SJSA1 (cell line): ENCODE measurements around the gene KIF11. TPM values are rescaled to one million over a fixed set of nuclear protein-coding genes. Genes with fewer than 3 reads are reported as not detected.
"Not testable (repeated sequence)": the region's sequence is repeated elsewhere in the genome, so short reads cannot be mapped to it uniquely, and the experiment has no call there.

Experiments used
- DNase-seq, 2 experiments: peaks; one replicate each; pipeline ENCODE4 v3.0.0-alpha.2; 2015 to 2020; ENCODE audit warnings: low spot score in 2 of 2, low read depth in 1 of 2
- H3K27ac ChIP-seq: fragments of 250-450 bp; sonication (Bioruptor Pico); 2 replicates; pipeline ENCODE4 v1.5.1; 2020; ENCODE audit warnings: mild to moderate bottlenecking, moderate library complexity
- H3K27me3 ChIP-seq: fragments of 250-450 bp; sonication (Bioruptor Pico); replicated peaks from 2 replicates; pipeline ENCODE4 v1.5.1; 2020; ENCODE audit warnings: mild to moderate bottlenecking, moderate library complexity
- H3K36me3 ChIP-seq: fragments of 250-450 bp; sonication (Bioruptor Pico); 2 replicates; pipeline ENCODE4 v1.5.1; 2020; ENCODE audit warnings: mild to moderate bottlenecking
- H3K4me1 ChIP-seq: fragments of 250-450 bp; sonication (Bioruptor Pico); replicated peaks from 2 replicates; pipeline ENCODE4 v1.6.1; 2021; ENCODE audit warnings: mild to moderate bottlenecking
- H3K4me3 ChIP-seq: fragments of 250-450 bp; sonication (Bioruptor Pico); 2 replicates; pipeline ENCODE4 v1.5.1; 2020; ENCODE audit warnings: mild to moderate bottlenecking
- H3K9me3 ChIP-seq: fragments of 250-450 bp; sonication (Bioruptor Pico); replicated peaks from 2 replicates; pipeline ENCODE4 v1.5.1; 2020; ENCODE audit warnings: mild to moderate bottlenecking
- total RNA-seq: library from RNA; depleted of rRNA; stranded (reverse); fragments of >200 nt; shearing (Covaris generic); gene quantifications from 2 replicates; pipeline ENCODE4 v1.2.3, GENCODE V29; 2014

KIF11 gene
- total RNA-seq, 1 experiment from 2014 or later = 93.0 TPM

DNA sequence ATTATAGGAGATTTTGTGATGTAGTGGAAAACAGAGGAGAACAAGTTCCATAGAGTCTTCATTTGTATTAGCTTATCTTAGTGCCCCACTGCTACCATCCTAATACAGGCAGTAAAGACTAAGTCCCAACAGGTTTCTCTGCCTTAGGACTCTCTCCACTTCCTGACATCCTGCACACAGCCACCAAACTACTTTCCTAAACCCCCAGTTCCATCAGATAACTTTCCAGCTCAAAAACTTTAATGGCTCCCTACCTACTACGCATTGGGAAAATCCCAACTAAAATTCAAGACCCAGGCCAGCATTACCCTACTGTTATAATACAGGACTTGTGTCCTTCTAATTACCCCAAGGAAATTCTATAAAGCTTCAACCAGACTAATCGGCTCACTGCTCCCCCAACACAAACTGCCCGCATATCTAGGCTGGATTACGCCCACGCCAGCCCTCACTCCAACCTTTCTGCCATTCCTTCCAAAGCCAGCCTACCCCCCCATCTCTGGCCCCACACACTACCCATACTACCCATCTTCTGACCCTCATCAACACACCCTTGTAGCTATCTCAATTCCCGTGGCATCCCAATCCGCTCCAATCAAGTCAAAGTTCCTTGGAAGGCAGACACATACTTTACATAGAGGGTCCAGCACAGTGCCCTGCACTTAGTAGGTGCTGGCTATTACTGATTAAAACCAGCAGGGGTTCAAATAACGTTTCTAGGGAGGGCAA is 20.4 kb upstream of the KIF11 start:
- Histone ChIP-seq H3K4me3 (peak overlapping the region; percentile 84), H3K36me3 (peaks cover 41% of the 10 kb centered on the region)
- no peak for DNase-seq

DNA sequence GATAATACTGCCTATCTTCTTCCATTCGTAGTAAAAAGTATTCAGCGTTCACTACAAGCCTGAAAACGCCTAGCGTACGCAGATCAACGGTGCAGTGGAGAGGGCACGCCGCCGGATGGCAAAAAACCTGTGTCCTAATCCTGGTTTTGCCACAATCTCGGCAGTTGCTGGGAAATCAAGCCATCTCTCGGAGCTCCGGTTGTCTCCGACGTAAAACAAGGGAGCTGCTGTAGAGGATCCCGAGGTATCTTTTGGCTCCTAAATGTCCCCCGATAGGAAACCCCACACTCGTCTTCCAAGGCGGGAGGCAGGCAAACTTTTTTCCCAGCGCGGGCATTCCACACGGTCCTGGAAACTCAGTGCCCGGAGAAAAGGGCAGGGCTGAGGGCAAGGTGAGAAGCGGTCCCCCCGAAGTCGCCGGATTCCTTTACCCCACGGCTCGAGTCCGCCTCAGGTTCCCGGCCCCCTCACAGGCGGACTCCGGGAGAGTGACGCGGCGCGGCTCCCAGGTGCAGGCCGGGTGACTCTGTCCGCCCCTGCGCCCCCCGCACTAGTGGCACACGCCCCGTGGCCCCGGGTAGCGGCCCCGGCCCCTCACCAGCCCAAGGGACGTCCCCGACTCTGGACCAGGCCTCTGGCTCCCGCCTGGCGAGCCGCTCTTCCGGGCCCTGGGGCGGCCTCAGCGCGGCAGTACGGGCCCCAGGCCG is 19.7 kb upstream of the KIF11 start:
- peak overlapping the region; percentile 84 for H3K4me3 ChIP-seq
- H3K4me1 ChIP-seq = peaks cover 30% of the 10 kb centered on the region
- no peaks in the 10 kb centered on the region for H3K27me3 ChIP-seq
- H3K36me3 ChIP-seq = peaks cover 40% of the 10 kb centered on the region
- H3K27ac ChIP-seq = peak overlapping the region; percentile 86
- peak in 1 of 2 experiments; percentile 61 for DNase-seq
- no peaks in the 10 kb centered on the region for H3K9me3 ChIP-seq

More for the DNA sequence above, 20.4 kb upstream of the KIF11 start:
- peak overlapping the region; percentile 86; the same call in 1 of the 2 replicates for H3K27ac ChIP-seq
- H3K9me3 ChIP-seq = no peaks in the 10 kb centered on the region
- peaks cover 37% of the 10 kb centered on the region for H3K4me1 ChIP-seq
- H3K27me3 ChIP-seq = no peaks in the 10 kb centered on the region

DNA sequence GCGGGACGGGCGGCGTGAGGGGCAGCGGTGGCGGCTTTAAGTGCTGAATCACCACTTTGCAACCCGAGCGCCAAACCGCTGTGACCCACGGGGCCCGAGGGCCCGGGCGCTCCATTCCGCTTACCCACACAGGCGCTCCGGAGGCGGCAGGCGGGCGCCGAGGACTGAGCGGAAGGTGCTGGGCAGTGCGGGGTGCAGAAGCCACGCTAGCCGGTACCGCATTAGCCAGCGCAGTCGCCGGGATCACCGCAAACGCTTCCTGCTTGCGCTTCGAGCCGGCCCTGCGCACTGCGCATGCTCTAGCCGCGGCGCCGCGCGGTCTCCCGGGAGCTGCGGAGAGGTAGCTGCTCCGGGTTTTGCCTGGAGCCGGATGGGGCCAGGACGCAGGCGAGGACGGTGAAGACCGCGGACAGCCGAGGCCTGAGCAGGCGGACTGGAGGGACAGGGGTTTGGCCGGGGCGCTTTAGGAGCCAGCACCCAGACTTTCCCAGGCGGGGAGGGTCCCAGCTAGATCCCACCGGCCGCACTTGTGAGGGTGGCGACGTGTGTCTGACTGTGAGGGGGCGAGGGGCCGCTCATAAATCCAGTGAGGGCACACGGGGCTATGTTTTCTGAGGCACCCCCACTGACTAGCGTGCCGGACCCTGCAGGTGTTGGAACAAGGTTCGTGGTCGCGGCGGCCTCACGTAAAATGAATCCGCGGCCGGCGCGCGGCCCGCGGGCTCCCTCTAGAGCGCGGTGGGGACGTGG is 19.0 kb upstream of the KIF11 start, which contains the start of gene IDE:
Gene IDE (minus strand): TSS at position 296 of the 750 bp plus-strand sequence. CDS start 74 bp downstream, at position 222.
- peaks cover 28% of the 10 kb centered on the region for H3K4me1 ChIP-seq
- H3K27ac ChIP-seq = peak within 1 kb of the TSS; percentile 86
- peaks cover 39% of the 10 kb centered on the region for H3K36me3 ChIP-seq
- H3K9me3 ChIP-seq = no peaks in the 10 kb centered on the region
- DNase-seq = peak; percentile 87 to 94
- no peaks in the 10 kb centered on the region for H3K27me3 ChIP-seq
- peak within 1 kb of the TSS; percentile 84 for H3K4me3 ChIP-seq

DNA sequence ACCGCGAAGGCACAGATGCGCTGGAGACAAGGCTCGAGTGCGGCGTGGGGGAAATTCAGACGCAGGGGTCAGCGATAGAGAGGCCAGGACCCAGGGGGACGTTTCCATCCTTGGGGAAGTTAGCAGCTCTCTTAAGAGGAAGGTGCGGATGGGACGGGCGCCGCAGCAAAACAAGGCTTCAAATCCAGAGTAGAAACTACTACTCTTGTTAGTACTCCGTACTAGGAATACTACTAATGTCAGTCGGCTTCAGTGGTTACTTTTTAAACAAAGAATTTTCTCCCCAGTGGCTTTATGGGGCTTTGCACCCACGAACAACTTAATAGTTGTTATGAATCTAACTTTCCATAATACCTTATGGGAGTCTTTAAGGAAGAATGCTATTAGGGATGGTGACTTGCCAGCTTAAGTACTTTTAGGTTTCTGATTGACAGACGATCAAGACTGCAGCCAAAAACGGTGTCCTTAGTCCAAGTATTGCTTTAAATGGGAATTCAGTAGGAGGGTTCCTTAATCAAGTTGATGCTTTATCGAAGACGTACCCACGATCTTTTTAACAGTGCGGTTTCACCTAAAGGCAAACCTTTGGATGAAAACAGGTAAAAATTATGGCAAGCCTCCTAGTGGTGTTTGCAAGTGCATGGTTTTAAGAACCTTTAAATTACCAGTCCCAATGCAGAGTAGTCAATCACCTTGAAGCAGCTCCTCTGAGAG is 18.2 kb upstream of the KIF11 start:
- no peak for DNase-seq
- peaks cover 31% of the 10 kb centered on the region for H3K36me3 ChIP-seq
- peak overlapping the region; percentile 86 for H3K27ac ChIP-seq
- H3K9me3 ChIP-seq = no peaks in the 10 kb centered on the region
- peak overlapping the region; percentile 84 for H3K4me3 ChIP-seq
- no peaks in the 10 kb centered on the region for H3K27me3 ChIP-seq
- H3K4me1 ChIP-seq = peaks cover 28% of the 10 kb centered on the region

DNA sequence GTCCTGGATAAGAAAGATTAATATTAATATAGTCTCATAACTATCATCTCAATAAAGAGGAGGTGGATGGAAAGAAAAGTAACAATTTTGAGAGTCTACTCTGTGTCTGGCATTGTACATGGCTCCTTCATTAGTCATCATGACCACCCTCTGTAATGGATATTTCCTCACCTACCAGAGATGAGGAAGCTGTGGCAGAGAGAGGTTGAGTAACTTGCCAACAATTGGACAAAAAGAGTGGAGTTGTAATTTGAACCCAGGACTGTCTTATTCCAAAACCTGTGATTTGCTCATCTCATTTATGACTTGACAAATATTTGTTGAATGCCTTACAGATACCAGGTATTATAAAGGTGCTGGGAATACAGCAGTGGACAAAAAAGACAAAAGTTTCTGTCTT is 17.0 kb upstream of the KIF11 start:
- Histone ChIP-seq H3K27ac (no peak overlapping the region), H3K36me3 (peaks cover 24% of the 10 kb centered on the region), H3K4me1 (peaks cover 28% of the 10 kb centered on the region), H3K9me3 (no peaks in the 10 kb centered on the region), H3K27me3 (no peaks in the 10 kb centered on the region), H3K4me3 (no peak overlapping the region)
- no peak for DNase-seq

DNA sequence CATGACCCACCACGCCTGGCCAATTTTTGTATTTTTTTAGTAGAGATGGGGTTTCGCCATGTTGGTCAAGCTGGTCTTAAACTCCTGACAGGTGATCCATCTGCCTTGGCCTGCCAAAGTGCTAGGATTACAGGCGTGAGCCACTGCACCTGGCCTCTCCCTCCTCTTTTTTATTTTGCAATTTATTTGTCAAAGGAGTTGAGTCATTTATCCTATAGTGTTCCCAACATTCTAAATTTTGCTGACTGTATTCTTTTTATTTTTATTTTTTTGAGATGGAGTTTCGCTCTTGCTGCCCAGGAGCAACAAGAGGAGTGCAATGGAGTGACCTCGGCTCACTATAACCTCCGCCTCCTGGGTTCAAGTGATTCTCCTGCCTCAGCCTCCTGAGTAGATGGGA is 10.6 kb upstream of the KIF11 start:
- H3K27me3 ChIP-seq, H3K4me1 ChIP-seq, DNase-seq, H3K9me3 ChIP-seq, H3K36me3 ChIP-seq, H3K27ac ChIP-seq, H3K4me3 ChIP-seq: not testable (repeated sequence)

DNA sequence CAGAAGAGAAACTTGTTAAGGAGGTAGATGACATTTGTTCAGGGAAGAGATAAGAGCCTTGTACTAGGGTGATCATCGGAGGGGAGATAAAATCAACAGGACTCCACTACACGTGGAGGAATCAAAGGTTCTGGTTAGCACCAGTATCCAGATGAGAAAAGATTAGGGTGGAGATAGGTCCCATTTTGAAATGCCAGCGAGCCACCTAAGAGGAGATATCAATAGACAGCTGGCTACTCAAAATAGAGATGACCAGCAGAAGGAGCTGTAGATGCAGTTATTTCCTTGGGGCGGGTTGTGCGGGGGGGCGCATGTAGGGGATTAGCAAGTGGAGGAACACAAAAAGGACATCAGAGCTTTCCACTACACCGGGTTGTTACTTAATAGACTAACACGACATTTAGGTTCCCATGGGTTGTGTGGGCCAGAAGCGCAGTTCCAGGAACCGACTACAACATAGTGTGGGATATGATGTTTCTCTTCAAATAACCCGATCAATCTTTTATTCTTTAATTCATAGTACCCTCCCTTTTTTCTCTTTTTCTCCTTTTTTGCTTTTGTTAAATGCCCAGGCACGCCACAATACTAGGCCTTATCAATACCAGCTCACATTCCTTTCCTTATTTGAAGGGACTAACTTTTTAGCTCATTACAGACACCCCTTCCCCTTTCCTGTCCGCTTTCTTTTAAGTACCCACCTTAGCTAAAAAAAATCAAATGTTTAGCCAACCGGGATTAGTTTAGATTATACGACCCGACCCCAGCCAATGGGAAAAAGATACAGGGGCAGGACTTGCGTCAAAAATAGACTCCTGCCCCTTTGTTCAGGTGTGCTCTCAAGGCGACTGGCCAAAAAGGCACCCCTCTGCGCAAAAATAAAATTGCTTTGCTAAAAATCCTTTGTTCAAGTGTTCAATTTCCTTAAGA is 2.0 kb upstream of the KIF11 start:
- H3K36me3 ChIP-seq = peaks cover 10% of the 10 kb centered on the region
- H3K4me1 ChIP-seq = peaks cover 26% of the 10 kb centered on the region
- DNase-seq = peak; percentile 60 to 72
- peak overlapping the region; percentile 67 for H3K4me3 ChIP-seq
- peak overlapping the region; percentile 95 for H3K27ac ChIP-seq
- no peaks in the 10 kb centered on the region for H3K27me3 ChIP-seq
- H3K9me3 ChIP-seq = no peaks in the 10 kb centered on the region

DNA sequence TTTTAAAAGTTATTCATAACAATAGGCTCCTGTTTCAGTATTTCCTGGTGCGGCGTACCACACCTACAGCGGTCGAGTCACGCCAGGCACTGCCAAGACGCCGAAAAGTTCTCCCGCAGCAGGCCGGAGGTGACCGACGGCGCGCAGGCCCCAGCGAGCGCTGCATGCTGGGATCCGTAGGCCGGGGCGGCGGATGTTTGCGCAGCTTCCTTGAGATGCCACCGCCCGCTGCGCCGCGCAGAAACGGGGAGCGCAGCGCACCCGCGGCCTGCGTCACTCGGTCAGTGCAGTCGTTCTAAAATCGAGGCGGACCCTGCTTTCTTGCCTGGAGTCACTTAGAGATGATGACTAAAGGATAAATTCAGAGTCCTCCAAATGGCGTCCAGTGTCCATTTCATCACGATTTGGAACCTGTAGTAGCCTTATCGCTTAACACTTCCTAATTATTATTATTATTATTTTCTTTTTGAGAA is 1.3 kb upstream of the KIF11 start:
- H3K9me3 ChIP-seq = no peaks in the 10 kb centered on the region
- peaks cover 10% of the 10 kb centered on the region for H3K36me3 ChIP-seq
- peaks cover 27% of the 10 kb centered on the region for H3K4me1 ChIP-seq
- no peaks in the 10 kb centered on the region for H3K27me3 ChIP-seq
- DNase-seq = peak; percentile 81 to 88
- peak overlapping the region; percentile 95 for H3K27ac ChIP-seq
- H3K4me3 ChIP-seq = peak overlapping the region; percentile 67

DNA sequence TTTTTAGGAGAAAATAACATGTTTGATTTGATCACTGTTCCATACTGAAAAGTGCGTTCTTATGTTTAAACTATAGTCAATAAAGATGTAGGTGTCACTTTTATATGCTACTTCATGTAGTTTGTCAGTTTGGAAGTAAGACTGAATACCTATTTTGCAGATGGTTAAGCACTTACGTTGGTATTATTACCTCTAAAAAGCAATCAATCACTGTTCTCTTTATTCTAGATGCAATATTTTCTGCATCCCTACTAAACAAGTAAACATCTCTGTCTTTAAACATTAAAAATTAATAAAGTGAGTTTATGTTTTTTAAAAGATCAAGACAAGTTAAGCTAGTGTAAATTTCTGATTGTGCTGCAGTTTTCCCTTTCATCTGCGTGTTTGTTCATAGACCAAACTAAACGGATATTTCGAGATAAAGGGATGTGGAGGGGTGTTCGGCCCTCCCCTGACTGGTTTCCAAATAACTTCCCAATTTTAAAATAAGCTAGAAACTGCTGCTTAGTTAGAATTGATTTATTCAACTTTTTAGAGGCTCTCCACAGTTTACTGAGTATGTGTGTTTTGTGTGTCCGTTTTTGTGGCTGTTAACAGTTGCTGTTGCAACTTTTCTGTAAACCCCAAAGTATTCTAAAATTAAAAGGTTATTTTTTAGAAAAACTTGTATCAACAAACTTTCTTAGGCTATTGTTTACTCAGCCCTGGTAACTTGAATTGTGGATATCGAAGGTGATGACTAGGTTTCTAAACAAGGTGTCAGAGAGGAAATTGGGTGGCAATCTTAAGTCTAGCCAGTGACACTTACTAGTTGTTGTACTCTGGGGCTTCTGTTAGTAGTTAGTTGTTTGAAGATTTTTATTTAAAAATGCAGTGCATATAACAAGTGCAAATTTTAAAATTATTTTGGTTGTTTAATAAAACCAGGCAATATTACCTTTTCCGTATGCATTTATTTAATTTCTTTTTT is 974 bp downstream of the KIF11 start:
- Histone ChIP-seq H3K27me3 (no peaks in the 10 kb centered on the region), H3K4me1 (peaks cover 30% of the 10 kb centered on the region), H3K4me3 (peak overlapping the region; percentile 67), H3K9me3 (no peaks in the 10 kb centered on the region; the same call in 1 of the 2 replicates), H3K27ac (peak overlapping the region; percentile 95), H3K36me3 (peaks cover 26% of the 10 kb centered on the region)
- peak in 1 of 2 experiments; percentile 41 for DNase-seq

DNA sequence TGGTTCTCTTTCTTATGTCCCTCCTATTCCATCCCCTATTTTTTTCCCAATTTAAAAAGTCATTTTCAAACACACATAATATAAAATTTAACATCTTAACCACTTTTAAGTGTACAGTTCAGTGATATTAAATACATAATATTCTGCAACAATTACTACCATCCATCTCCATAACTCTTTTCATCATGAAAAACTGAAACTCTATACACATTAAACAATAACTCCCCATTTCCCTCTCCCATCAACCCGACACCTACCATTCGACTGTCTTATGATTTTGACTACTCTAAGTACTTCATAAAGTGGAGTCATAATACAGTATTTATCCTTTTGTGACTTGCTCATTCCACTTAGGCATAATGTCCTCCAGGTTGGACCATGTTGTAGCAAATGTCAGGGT is 2.6 kb downstream of the KIF11 start:
- no peaks in the 10 kb centered on the region; the same call in 1 of the 2 replicates for H3K9me3 ChIP-seq
- no peak overlapping the region for H3K27ac ChIP-seq
- H3K36me3 ChIP-seq = peaks cover 30% of the 10 kb centered on the region
- H3K4me3 ChIP-seq = no peak overlapping the region
- H3K4me1 ChIP-seq = peaks cover 29% of the 10 kb centered on the region
- DNase-seq = no peak
- no peaks in the 10 kb centered on the region for H3K27me3 ChIP-seq

DNA sequence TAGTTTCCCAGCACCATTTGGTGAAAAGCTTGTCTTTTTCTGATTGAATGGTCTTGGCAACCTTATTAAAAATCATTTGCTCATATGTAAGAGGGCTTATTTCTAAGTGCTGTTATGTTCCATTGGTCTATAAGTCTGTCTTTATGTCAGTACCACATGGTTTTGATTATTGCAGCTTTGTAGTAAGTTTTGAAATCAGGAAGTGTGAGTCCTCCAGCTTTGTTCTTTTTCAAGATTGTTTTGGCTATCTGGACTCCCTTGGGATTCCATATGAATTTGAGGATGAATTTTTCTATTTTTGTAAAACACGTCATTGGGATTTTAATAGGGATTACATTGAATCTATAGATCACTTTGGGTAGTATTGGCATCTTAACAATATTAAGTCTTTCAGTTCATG is 5.4 kb downstream of the KIF11 start:
- no peak overlapping the region for H3K27ac ChIP-seq
- DNase-seq = no peak
- H3K4me1 ChIP-seq = peaks cover 19% of the 10 kb centered on the region
- H3K9me3 ChIP-seq = no peaks in the 10 kb centered on the region; the same call in 1 of the 2 replicates
- H3K4me3 ChIP-seq = no peak overlapping the region
- peaks cover 34% of the 10 kb centered on the region for H3K36me3 ChIP-seq
- H3K27me3 ChIP-seq = no peaks in the 10 kb centered on the region
